Transverse colon (tissue), 4 donors: ENCODE results near the gene RELL2. TPM values are rescaled to one million over a fixed set of nuclear protein-coding genes. Genes with fewer than 3 reads are reported as not detected.
A peak's percentile ranks its signal among the peaks of the same experiment; 100 is the strongest.

Experiments used
- DNase-seq: peaks from one replicate; pipeline ENCODE4 v3.0.0-alpha.2; 2019
- H3K27ac ChIP-seq, 4 donors: fragments of 200-600 bp; sonication (generic); 2 replicates each; pipeline ENCODE4 v1.5.1; 2016 to 2018; ENCODE audit warnings: inconsistent platforms in 4 of 4
- H3K27me3 ChIP-seq: fragments of 200-600 bp; sonication (generic); 2 replicates; pipeline ENCODE4 v1.5.1; 2017; ENCODE audit warnings: inconsistent platforms
- H3K36me3 ChIP-seq, 4 donors: fragments of 200-600 bp; sonication (generic); 2 replicates each; pipeline ENCODE4 v1.5.1; 2017 to 2019; ENCODE audit warnings: inconsistent platforms in 4 of 4
- H3K4me1 ChIP-seq, 4 donors: fragments of 200-600 bp; sonication (generic); 2 replicates each; pipeline ENCODE4 v1.5.1; 2017 to 2020; ENCODE audit warnings: inconsistent platforms in 4 of 4
- H3K4me3 ChIP-seq, 4 donors: fragments of 200-600 bp; sonication (generic); 1 replicate in 1 of 4; 2 replicates in 3 of 4; pipeline versions ENCODE4 v1.5.1 to v1.6.1; 2017 to 2019; ENCODE audit warnings: inconsistent platforms in 4 of 4
- H3K9me3 ChIP-seq, 2 donors: fragments of 200-600 bp; sonication (generic); 2 replicates each; pipeline ENCODE4 v1.5.1; 2017 to 2019; ENCODE audit warnings: inconsistent platforms in 2 of 2
- EP300 ChIP-seq: sonication (generic); formaldehyde crosslinking; IDR thresholded peaks from one replicate; pipeline ENCODE4 v1.6.1; 2017; ENCODE audit warnings: antibody characterized with exemption, low read depth
- POLR2A ChIP-seq: fragments of 450-650 bp; IDR thresholded peaks from one replicate; pipeline ENCODE4 v1.6.1; 2016; ENCODE audit warnings: antibody characterized with exemption, mild to moderate bottlenecking, moderate library complexity
- POLR2AphosphoS5 ChIP-seq, 3 donors: sonication (generic); formaldehyde crosslinking; IDR thresholded peaks; one replicate each; pipeline ENCODE4 v1.6.1; 2016; ENCODE audit warnings: antibody characterized with exemption in 3 of 3
- WGBS, 2 donors: methylation state at CpG; one replicate each; pipeline ENCODE4 v1.1.5; 2018; ENCODE audit warnings: low coverage in 1 of 2; 5-methylcytosine and 5-hydroxymethylcytosine counted together
- in situ Hi-C, 4 donors: fragments of 200-750 bp; cut with MboI; loops; one replicate each; pipeline versions ENCODE4 v1.15.0 to v1.15.1; 2017; ENCODE audit warnings: low sequenced_read_pairs in 3 of 4, low pct_ligation_motif_present in 1 of 4, low pct_unique_long_range_greater_than_20kb in 1 of 4
- intact Hi-C: fragments of 100-400 bp; cut with DNase I; formaldehyde crosslinking; loops from one replicate; pipeline ENCODE4 v1.15.1; 2023; ENCODE audit warnings: low total_unique reads
- total RNA-seq, 4 donors: library from RNA; depleted of rRNA; stranded (reverse); fragments of >200 nt; gene quantifications; one replicate each; pipeline ENCODE4 v1.1.0, GENCODE V29; 2016
- TF ChIP-seq, protein P1 (sequence below), 5 experiments: fragments of 200-600 bp in 3 of 5; fragments of 450-650 bp in 2 of 5; sonication (generic) in 3 of 5; IDR thresholded peaks; 1 replicate in 2 of 5; 2 replicates in 3 of 5; pipeline ENCODE4 v1.5.1; 2016 to 2017; ENCODE audit warnings: antibody characterized with exemption in 5 of 5, inconsistent platforms in 3 of 5, mild to moderate bottlenecking in 2 of 5, moderate library complexity in 1 of 5

RELL2 gene, protein sequence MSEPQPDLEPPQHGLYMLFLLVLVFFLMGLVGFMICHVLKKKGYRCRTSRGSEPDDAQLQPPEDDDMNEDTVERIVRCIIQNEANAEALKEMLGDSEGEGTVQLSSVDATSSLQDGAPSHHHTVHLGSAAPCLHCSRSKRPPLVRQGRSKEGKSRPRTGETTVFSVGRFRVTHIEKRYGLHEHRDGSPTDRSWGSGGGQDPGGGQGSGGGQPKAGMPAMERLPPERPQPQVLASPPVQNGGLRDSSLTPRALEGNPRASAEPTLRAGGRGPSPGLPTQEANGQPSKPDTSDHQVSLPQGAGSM
- total RNA-seq = 10 to 100 TPM in 1 of 4 donors, 1 to 10 TPM in 3; 4.4 to 19.1 (median 7.5) TPM

- Histone ChIP-seq H3K36me3 (no peaks in the 10 kb centered on the region), H3K27ac (peak within 1 kb of the TSS; percentile 79 to 87 (median 82)), H3K4me3 (peak within 1 kb of the TSS; percentile 59 to 72 (median 66)), H3K4me1 (peaks cover 15 to 31% (median 26%) of the 10 kb centered on the region in 4 donors), H3K9me3 (no peaks in the 10 kb centered on the region), H3K27me3 (no peaks in the 10 kb centered on the region)
- intact Hi-C loops = no loop called here
- DNase-seq = peak; percentile 97
- in situ Hi-C loops = no loop called here
- peak; percentile 48 to 87 (median 77) for TF ChIP-seq POLR2AphosphoS5 (IDR thresholded peaks at IDR 0.05)
- TF ChIP-seq POLR2A = peak; percentile 63
- TF ChIP-seq EP300 = no peak
- WGBS, 2 donors = 0% methylated on average over 51 of the region's 55 CpGs; no CpG with 5 or more reads in 1 of the 2 donors
Measured at GRCh38 chr5:141636413-141637122, at the start of gene RELL2, which contains the start of gene HDAC3. RELL2 (plus strand) TSS chr5:141636997; CDS start chr5:141638226, 1,229 bp downstream. HDAC3 (minus strand) TSS chr5:141636849; CDS start chr5:141636790, 59 bp downstream.

- in situ Hi-C loops = no loop called here
- Histone ChIP-seq H3K4me3 (no peak overlapping the region), H3K9me3 (no peaks in the 10 kb centered on the region), H3K27ac (no peak overlapping the region), H3K36me3 (peaks cover 0 to 18% (median 6%) of the 10 kb centered on the region in 4 donors), H3K27me3 (no peaks in the 10 kb centered on the region), H3K4me1 (peaks cover 0 to 8% (median 0%) of the 10 kb centered on the region in 4 donors)
- intact Hi-C loops = no loop called here
- 55 to 80% methylated on average over 2 of the region's 2 CpGs for WGBS, 2 donors
- DNase-seq = no peak
- no peak for TF ChIP-seq EP300
Measured at GRCh38 chr5:141590127-141590526, 46.7 kb upstream of the RELL2 start.

DNA sequence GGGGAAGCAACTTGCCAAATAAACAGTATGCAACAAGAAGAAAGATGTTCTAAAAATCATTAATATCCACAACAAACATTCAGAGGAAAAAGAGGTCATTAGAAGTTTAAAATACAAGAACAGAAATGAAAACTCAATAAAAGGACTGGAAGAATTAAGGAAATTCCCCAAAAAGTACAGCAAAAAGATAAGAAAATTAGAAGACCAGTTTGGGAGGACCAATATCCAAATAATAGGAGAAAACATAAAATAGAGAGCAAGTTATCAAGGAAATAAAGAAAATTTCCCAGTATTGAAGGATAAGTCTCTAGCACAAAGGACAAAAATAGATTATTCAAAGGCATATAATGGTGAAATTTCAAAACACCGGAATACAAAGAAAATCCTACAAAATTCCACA is 39.9 kb upstream of the RELL2 start:
- in situ Hi-C loops = no loop called here
- WGBS, 2 donors = 94 to 100% methylated on average over 1 of the region's 1 CpG
- intact Hi-C loops = no loop called here
- TF ChIP-seq POLR2AphosphoS5 (IDR thresholded peaks at IDR 0.05) = no peak
- TF ChIP-seq, protein P1, sequence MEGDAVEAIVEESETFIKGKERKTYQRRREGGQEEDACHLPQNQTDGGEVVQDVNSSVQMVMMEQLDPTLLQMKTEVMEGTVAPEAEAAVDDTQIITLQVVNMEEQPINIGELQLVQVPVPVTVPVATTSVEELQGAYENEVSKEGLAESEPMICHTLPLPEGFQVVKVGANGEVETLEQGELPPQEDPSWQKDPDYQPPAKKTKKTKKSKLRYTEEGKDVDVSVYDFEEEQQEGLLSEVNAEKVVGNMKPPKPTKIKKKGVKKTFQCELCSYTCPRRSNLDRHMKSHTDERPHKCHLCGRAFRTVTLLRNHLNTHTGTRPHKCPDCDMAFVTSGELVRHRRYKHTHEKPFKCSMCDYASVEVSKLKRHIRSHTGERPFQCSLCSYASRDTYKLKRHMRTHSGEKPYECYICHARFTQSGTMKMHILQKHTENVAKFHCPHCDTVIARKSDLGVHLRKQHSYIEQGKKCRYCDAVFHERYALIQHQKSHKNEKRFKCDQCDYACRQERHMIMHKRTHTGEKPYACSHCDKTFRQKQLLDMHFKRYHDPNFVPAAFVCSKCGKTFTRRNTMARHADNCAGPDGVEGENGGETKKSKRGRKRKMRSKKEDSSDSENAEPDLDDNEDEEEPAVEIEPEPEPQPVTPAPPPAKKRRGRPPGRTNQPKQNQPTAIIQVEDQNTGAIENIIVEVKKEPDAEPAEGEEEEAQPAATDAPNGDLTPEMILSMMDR (IDR thresholded peaks at IDR 0.05) = no peak
- no peak for TF ChIP-seq EP300
- no peak for TF ChIP-seq POLR2A
- no peaks in the 10 kb centered on the region for H3K27me3 ChIP-seq
- peaks cover 0 to 14% (median 0%) of the 10 kb centered on the region in 4 donors for H3K4me1 ChIP-seq
- H3K4me3 ChIP-seq = no peak overlapping the region
- no peaks in the 10 kb centered on the region for H3K36me3 ChIP-seq
- H3K27ac ChIP-seq = no peak overlapping the region
- H3K9me3 ChIP-seq = no peaks in the 10 kb centered on the region
- no peak for DNase-seq

DNA sequence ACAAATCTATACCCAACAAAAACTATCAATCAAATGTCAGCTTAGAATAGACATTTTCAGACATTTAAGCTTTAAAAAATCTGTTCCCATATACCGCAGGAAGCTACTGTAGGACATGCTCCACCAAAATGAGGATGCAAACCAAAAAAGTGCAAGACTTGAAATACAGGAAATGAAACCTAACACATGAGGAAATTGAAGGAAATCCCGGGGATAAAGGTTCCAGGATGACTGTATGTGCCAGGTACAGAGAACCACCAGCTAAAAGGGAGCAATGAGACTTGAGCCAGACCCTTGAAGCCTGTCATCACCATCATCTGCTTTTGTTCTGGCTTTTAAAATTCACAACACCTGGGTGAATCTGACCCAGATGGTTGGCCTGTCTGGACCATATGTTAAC is 39.4 kb upstream of the RELL2 start:
- in situ Hi-C loops = no loop called here
- DNase-seq = no peak
- Histone ChIP-seq H3K27ac (no peak overlapping the region), H3K27me3 (no peaks in the 10 kb centered on the region), H3K4me3 (no peak overlapping the region), H3K9me3 (no peaks in the 10 kb centered on the region), H3K36me3 (no peaks in the 10 kb centered on the region), H3K4me1 (peaks cover 0 to 11% (median 0%) of the 10 kb centered on the region in 4 donors)
- TF ChIP-seq, protein P1 (IDR thresholded peaks at IDR 0.05) = no peak
- TF ChIP-seq POLR2A (no peak), POLR2AphosphoS5 (IDR thresholded peaks at IDR 0.05) (no peak), EP300 (no peak)
- intact Hi-C loops = no loop called here
- 27 to 55% methylated on average over 2 of the region's 2 CpGs for WGBS, 2 donors

DNA sequence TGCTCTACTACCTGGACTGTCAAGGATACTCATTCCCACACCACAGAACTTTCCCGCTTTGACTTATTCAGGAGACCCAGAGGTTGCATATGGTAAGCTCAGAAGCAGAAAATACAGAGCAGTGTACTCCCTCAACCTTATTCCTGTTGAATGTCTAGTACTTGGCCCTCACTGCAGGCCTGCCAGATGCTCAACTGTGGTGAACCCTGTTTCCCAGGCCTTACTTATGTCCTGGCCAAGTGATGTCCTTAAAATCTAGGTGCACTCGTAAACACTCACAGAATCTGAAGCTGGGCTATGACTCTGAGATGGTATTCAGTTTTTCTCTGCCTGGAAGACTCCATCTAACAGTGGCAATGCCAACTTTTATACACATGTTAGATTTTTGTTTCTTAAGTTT is 39.0 kb upstream of the RELL2 start:
- intact Hi-C loops = no loop called here
- 83 to 90% methylated on average over 2 of the region's 2 CpGs for WGBS, 2 donors
- no peak overlapping the region for H3K27ac ChIP-seq
- DNase-seq = no peak
- no peaks in the 10 kb centered on the region for H3K9me3 ChIP-seq
- no peaks in the 10 kb centered on the region for H3K27me3 ChIP-seq
- in situ Hi-C loops = no loop called here
- H3K4me1 ChIP-seq = peaks cover 0 to 10% (median 0%) of the 10 kb centered on the region in 4 donors
- H3K4me3 ChIP-seq = no peak overlapping the region
- no peak for TF ChIP-seq EP300
- TF ChIP-seq, protein P1 (IDR thresholded peaks at IDR 0.05) = no peak
- TF ChIP-seq POLR2A = no peak
- TF ChIP-seq POLR2AphosphoS5 (IDR thresholded peaks at IDR 0.05) = no peak
- no peaks in the 10 kb centered on the region for H3K36me3 ChIP-seq
